HG03025 (cell line): ENCODE measurements around the gene YBX1.

Experiments
- ATAC-seq: cut with Tn5 transposase; IDR thresholded peaks from one replicate; pipeline ENCODE4 v1.9.1; 2021; ENCODE audit warnings: mild to moderate bottlenecking, moderate library complexity; ENCODE audit not compliant: unreplicated experiment, low FRiP score

Gene YBX1

GRCh38 chr1:42733415-42734200 lies 51.4 kb downstream of the YBX1 start:
- ATAC-seq = no peak

- ATAC-seq = no peak
Observed at GRCh38 chr1:42734201-42735035, 52.2 kb downstream of the YBX1 start.

- no peak for ATAC-seq
Observed at GRCh38 chr1:42735056-42735455, 52.8 kb downstream of the YBX1 start.

GRCh38 chr1:42735477-42736105 lies 53.4 kb downstream of the YBX1 start:
- no peak for ATAC-seq

GRCh38 chr1:42736152-42736551 lies 53.9 kb downstream of the YBX1 start:
- no peak for ATAC-seq

GRCh38 chr1:42736571-42737200 lies 54.5 kb downstream of the YBX1 start:
- no peak for ATAC-seq

GRCh38 chr1:42737257-42737656 lies 55.0 kb downstream of the YBX1 start:
- ATAC-seq = no peak

- no peak for ATAC-seq
Observed at GRCh38 chr1:42737986-42738677, 55.9 kb downstream of the YBX1 start.

- no peak for ATAC-seq
Observed at GRCh38 chr1:42738678-42739226, 56.5 kb downstream of the YBX1 start.

GRCh38 chr1:42739753-42740700 lies 57.8 kb downstream of the YBX1 start, which contains the start of gene CLDN19:
Gene CLDN19 (minus strand): TSS chr1:42740236. CDS start chr1:42740063, 173 bp downstream.
- ATAC-seq = no peak

GRCh38 chr1:42740851-42741580 lies 58.8 kb downstream of the YBX1 start:
- no peak for ATAC-seq

- no peak for ATAC-seq
Observed at GRCh38 chr1:42741706-42742105, 59.5 kb downstream of the YBX1 start.

- no peak for ATAC-seq
Observed at GRCh38 chr1:42742141-42742540, 59.9 kb downstream of the YBX1 start.

- ATAC-seq = no peak
Observed at GRCh38 chr1:42742617-42743316, 60.5 kb downstream of the YBX1 start.

GRCh38 chr1:42743317-42744147 lies 61.3 kb downstream of the YBX1 start:
- no peak for ATAC-seq

- no peak for ATAC-seq
Observed at GRCh38 chr1:42744148-42744413, 61.9 kb downstream of the YBX1 start.

GRCh38 chr1:42745851-42746250 lies 63.6 kb downstream of the YBX1 start:
- no peak for ATAC-seq
